PC-9 (cell line): ENCODE data around the gene OR6Q1. TPM values are rescaled to one million over a fixed set of nuclear protein-coding genes. Genes with fewer than 3 reads are reported as not detected.
A peak's percentile ranks its signal among the peaks of the same experiment; 100 is the strongest.

Experiments used
- BruUV-seq: library from RNA; stranded (reverse); fragments of 400-500 nt; replicated peaks from 2 replicates; lab custom pipeline; 2021; lab: Mats Ljungman, UMichigan
- CTCF ChIA-PET: fragments of 300-600 bp; sonication (Branson Sonifier 250); formaldehyde crosslinking; loops from one replicate; lab custom pipeline; 2022; ENCODE audit warnings: antibody characterized with exemption; lab: Charles Lee
- POLR2A ChIA-PET: fragments of 300-600 bp; sonication (Branson Sonifier 250); formaldehyde crosslinking; loops from one replicate; lab custom pipeline; 2022; ENCODE audit warnings: antibody characterized with exemption; ENCODE audit not compliant: unreplicated experiment; lab: Charles Lee
- DNase-seq, 2 experiments: peaks; one replicate each; pipeline versions ENCODE4 v3.0.0 to v3.0.0-alpha.2; 2015 to 2022; ENCODE audit warnings: mixed read lengths in 1 of 2
- H2AFZ ChIP-seq: fragments of 200-600 bp; sonication (generic); 2 replicates; pipeline ENCODE4 v1.8.1; 2017; ENCODE audit warnings: antibody characterized with exemption
- H3F3A ChIP-seq: fragments of 200-600 bp; sonication (generic); 2 replicates; pipeline ENCODE4 v1.8.1; 2017; ENCODE audit warnings: antibody characterized with exemption, mild to moderate bottlenecking, low read depth; ENCODE audit not compliant: insufficient read depth
- H3K27ac ChIP-seq: fragments of 200-600 bp; sonication (generic); 2 replicates; pipeline ENCODE4 v1.6.1; 2016; ENCODE audit warnings: mixed run types
- H3K27me3 ChIP-seq: fragments of 200-600 bp; sonication (generic); 2 replicates; pipeline ENCODE4 v1.6.1; 2016; ENCODE audit warnings: low read depth, mixed run types; ENCODE audit not compliant: insufficient read depth
- H3K36me3 ChIP-seq: fragments of 200-600 bp; sonication (generic); 2 replicates; pipeline ENCODE4 v1.6.1; 2016; ENCODE audit warnings: low read depth, mixed run types
- H3K4me1 ChIP-seq: fragments of 200-600 bp; sonication (generic); replicated peaks from 2 replicates; pipeline ENCODE4 v1.6.1; 2016; ENCODE audit warnings: mixed run types; ENCODE audit not compliant: insufficient read depth
- H3K4me2 ChIP-seq: fragments of 200-600 bp; sonication (generic); 2 replicates; pipeline ENCODE4 v1.6.1; 2017; ENCODE audit warnings: mixed run types
- H3K4me3 ChIP-seq: fragments of 200-600 bp; sonication (generic); 2 replicates; pipeline ENCODE4 v1.6.1; 2016; ENCODE audit warnings: mixed run types
- H3K79me2 ChIP-seq: fragments of 200-600 bp; sonication (generic); 2 replicates; pipeline ENCODE4 v1.6.1; 2017; ENCODE audit warnings: low read depth, mixed run types
- H3K9me2 ChIP-seq: fragments of 200-600 bp; sonication (generic); 2 replicates; pipeline ENCODE4 v1.8.1; 2017; ENCODE audit warnings: mild to moderate bottlenecking; ENCODE audit not compliant: insufficient read depth
- H3K9me3 ChIP-seq: fragments of 200-600 bp; sonication (generic); 2 replicates; pipeline ENCODE4 v1.8.1; 2016; ENCODE audit warnings: low read depth; ENCODE audit not compliant: insufficient read depth
- H4K20me1 ChIP-seq: fragments of 200-600 bp; sonication (generic); 2 replicates; pipeline ENCODE4 v1.8.1; 2017; ENCODE audit not compliant: insufficient read depth
- CTCF ChIP-seq: fragments of 200-600 bp; sonication (generic); conservative IDR thresholded peaks from 2 replicates; pipeline ENCODE4 v1.6.1; 2017; ENCODE audit warnings: mixed run types, antibody characterized with exemption, mild to moderate bottlenecking, moderate library complexity
- EZH2 ChIP-seq: fragments of 200-600 bp; sonication (generic); IDR thresholded peaks from 2 replicates; pipeline ENCODE4 v1.8.0; 2017; ENCODE audit warnings: antibody characterized with exemption, low read depth
- intact Hi-C: fragments of 100-400 bp; cut with micrococcal nuclease; formaldehyde crosslinking; loops from one replicate; pipeline ENCODE4 v1.10.0; 2022; ENCODE audit not compliant: unreplicated experiment
- total RNA-seq: library from RNA; stranded (reverse); gene quantifications from 2 replicates; pipeline ENCODE4 v1.2.3, GENCODE V29; 2021

The OR6Q1 gene
- total RNA-seq, 1 experiment from 2014 or later = not detected

- no peaks in the 10 kb centered on the region for H3K9me2 ChIP-seq
- no peaks in the 10 kb centered on the region for H3F3A ChIP-seq
- ChIA-PET CTCF (no interaction called here), POLR2A (no interaction called here)
- no peaks in the 10 kb centered on the region for H3K9me3 ChIP-seq
- intact Hi-C loops = no loop called here
- H3K27ac ChIP-seq = no peak overlapping the region
- no peaks in the 10 kb centered on the region for H3K4me1 ChIP-seq
- H3K36me3 ChIP-seq = no peaks in the 10 kb centered on the region
- BruUV-seq = no TSS peak
- no peak for DNase-seq
- H2AFZ ChIP-seq = no peak overlapping the region
- no peak overlapping the region for H3K4me2 ChIP-seq
- H3K79me2 ChIP-seq = no peaks in the 10 kb centered on the region
- no peaks in the 10 kb centered on the region for H4K20me1 ChIP-seq
- H3K4me3 ChIP-seq = no peak overlapping the region
- peaks cover 8% of the 10 kb centered on the region; the same call in 1 of the 2 replicates for H3K27me3 ChIP-seq
- no peak for TF ChIP-seq EZH2
- no peak for TF ChIP-seq CTCF
Observed at GRCh38 chr11:58003036-58003435, 27.7 kb upstream of the OR6Q1 start.

- intact Hi-C loops = no loop called here
- no peak overlapping the region for H3K27ac ChIP-seq
- CTCF ChIA-PET = no interaction called here
Observed at GRCh38 chr11:58003591-58003990, 27.2 kb upstream of the OR6Q1 start.

GRCh38 chr11:58004664-58005063, 26.1 kb upstream of the OR6Q1 start:
- Histone ChIP-seq H3K4me1 (no peaks in the 10 kb centered on the region), H3K9me3 (no peaks in the 10 kb centered on the region), H3F3A (no peaks in the 10 kb centered on the region), H3K27me3 (peaks cover 8% of the 10 kb centered on the region; the same call in 1 of the 2 replicates), H3K4me3 (no peak overlapping the region), H4K20me1 (no peaks in the 10 kb centered on the region), H3K4me2 (no peak overlapping the region), H3K79me2 (no peaks in the 10 kb centered on the region), H3K9me2 (no peaks in the 10 kb centered on the region), H3K27ac (no peak overlapping the region), H2AFZ (0 out of 2 replicates have a peak overlapping the region, but pooled peaks have one; percentile 41), H3K36me3 (no peaks in the 10 kb centered on the region)
- ChIA-PET POLR2A (no interaction called here), CTCF (no interaction called here)
- no peak for TF ChIP-seq CTCF
- TF ChIP-seq EZH2 = no peak
- intact Hi-C loops = no loop called here
- no peak for DNase-seq
- no TSS peak for BruUV-seq

More at GRCh38 chr11:58003591-58003990, 27.2 kb upstream of the OR6Q1 start:
- BruUV-seq = no TSS peak
- H3F3A ChIP-seq = no peaks in the 10 kb centered on the region
- TF ChIP-seq EZH2 = no peak
- no peak for TF ChIP-seq CTCF
- no peaks in the 10 kb centered on the region for H4K20me1 ChIP-seq
- H3K9me3 ChIP-seq = no peaks in the 10 kb centered on the region
- no peak overlapping the region for H2AFZ ChIP-seq
- no peak overlapping the region for H3K4me3 ChIP-seq
- no peak for DNase-seq
- no peaks in the 10 kb centered on the region for H3K36me3 ChIP-seq
- H3K79me2 ChIP-seq = no peaks in the 10 kb centered on the region
- POLR2A ChIA-PET = no interaction called here
- H3K4me2 ChIP-seq = no peak overlapping the region
- H3K9me2 ChIP-seq = no peaks in the 10 kb centered on the region
- H3K27me3 ChIP-seq = peaks cover 8% of the 10 kb centered on the region; the same call in 1 of the 2 replicates
- no peaks in the 10 kb centered on the region for H3K4me1 ChIP-seq
